Hippocampal formation (tissue), 2 donors: Measurements from ENCODE around the gene CHMP4B.

Source experiments
- DNase-seq, 2 donors: peaks; one replicate each; lab custom pipeline; 2025; lab: John Stamatoyannopoulos, UW

The CHMP4B gene

GRCh38 chr20:33839591-33839990 is 28.4 kb downstream of the CHMP4B start:
- no peak for DNase-seq

GRCh38 chr20:33840160-33840559 is 29.0 kb downstream of the CHMP4B start:
- no peak for DNase-seq

- no peak for DNase-seq
Observed at GRCh38 chr20:33840759-33841435, 29.7 kb downstream of the CHMP4B start.

- DNase-seq: no peak
Observed at GRCh38 chr20:33841436-33841799, 30.3 kb downstream of the CHMP4B start.

GRCh38 chr20:33842346-33842745 is 31.2 kb downstream of the CHMP4B start:
- DNase-seq: no peak

GRCh38 chr20:33843050-33843449 is 31.9 kb downstream of the CHMP4B start:
- DNase-seq: no peak

- DNase-seq: no peak
Observed at GRCh38 chr20:33843854-33844253, 32.7 kb downstream of the CHMP4B start.

- DNase-seq: no peak
Observed at GRCh38 chr20:33846291-33846935, 35.3 kb downstream of the CHMP4B start.

- DNase-seq: no peak
Observed at GRCh38 chr20:33847006-33847405, 35.9 kb downstream of the CHMP4B start.

GRCh38 chr20:33848391-33848790 is 37.2 kb downstream of the CHMP4B start:
- no peak for DNase-seq

GRCh38 chr20:33850159-33850558 is 39.0 kb downstream of the CHMP4B start:
- DNase-seq: no peak

- DNase-seq: no peak
Observed at GRCh38 chr20:33851842-33852466, 40.8 kb downstream of the CHMP4B start.

GRCh38 chr20:33852626-33853506 is 41.7 kb downstream of the CHMP4B start:
- DNase-seq: no peak

- no peak for DNase-seq
Observed at GRCh38 chr20:33853507-33853813, 42.3 kb downstream of the CHMP4B start.

- no peak for DNase-seq
Observed at GRCh38 chr20:33857722-33858563, 46.8 kb downstream of the CHMP4B start.

- DNase-seq: no peak
Observed at GRCh38 chr20:33858666-33859065, 47.5 kb downstream of the CHMP4B start.

- no peak for DNase-seq
Observed at GRCh38 chr20:33859157-33859695, 48.1 kb downstream of the CHMP4B start.

- no peak for DNase-seq
Observed at GRCh38 chr20:33859751-33860150, 48.6 kb downstream of the CHMP4B start.

GRCh38 chr20:33861458-33861857 is 50.3 kb downstream of the CHMP4B start:
- DNase-seq: no peak

GRCh38 chr20:33862709-33863403 is 51.7 kb downstream of the CHMP4B start:
- DNase-seq: peak in 1 of 2 donors; percentile 14
